T-helper 2 cell treated with Interferon-gamma antibody and Interleukin-4, amounts not matched to agents 100 ng/mL and 5 ng/mL, for 36 hours (primary cell): Measurements from ENCODE around the gene PRICKLE3. TPM values are rescaled to one million over a fixed set of nuclear protein-coding genes. Genes with fewer than 3 reads are reported as not detected.
"Not testable (repeated sequence)": the region's sequence is repeated elsewhere in the genome, so short reads cannot be mapped to it uniquely, and the experiment has no call there.

Experiments
- intact Hi-C: fragments of 100-400 bp; cut with micrococcal nuclease; formaldehyde crosslinking; loops from one replicate; pipeline ENCODE4 v1.15.1; 2023
- total RNA-seq: library from RNA; stranded (reverse); gene quantifications from 2 replicates; pipeline ENCODE4 v1.2.3, GENCODE V29; 2022

PRICKLE3 gene
- total RNA-seq, 1 donor from 2014 or later: 12.7 TPM

DNA sequence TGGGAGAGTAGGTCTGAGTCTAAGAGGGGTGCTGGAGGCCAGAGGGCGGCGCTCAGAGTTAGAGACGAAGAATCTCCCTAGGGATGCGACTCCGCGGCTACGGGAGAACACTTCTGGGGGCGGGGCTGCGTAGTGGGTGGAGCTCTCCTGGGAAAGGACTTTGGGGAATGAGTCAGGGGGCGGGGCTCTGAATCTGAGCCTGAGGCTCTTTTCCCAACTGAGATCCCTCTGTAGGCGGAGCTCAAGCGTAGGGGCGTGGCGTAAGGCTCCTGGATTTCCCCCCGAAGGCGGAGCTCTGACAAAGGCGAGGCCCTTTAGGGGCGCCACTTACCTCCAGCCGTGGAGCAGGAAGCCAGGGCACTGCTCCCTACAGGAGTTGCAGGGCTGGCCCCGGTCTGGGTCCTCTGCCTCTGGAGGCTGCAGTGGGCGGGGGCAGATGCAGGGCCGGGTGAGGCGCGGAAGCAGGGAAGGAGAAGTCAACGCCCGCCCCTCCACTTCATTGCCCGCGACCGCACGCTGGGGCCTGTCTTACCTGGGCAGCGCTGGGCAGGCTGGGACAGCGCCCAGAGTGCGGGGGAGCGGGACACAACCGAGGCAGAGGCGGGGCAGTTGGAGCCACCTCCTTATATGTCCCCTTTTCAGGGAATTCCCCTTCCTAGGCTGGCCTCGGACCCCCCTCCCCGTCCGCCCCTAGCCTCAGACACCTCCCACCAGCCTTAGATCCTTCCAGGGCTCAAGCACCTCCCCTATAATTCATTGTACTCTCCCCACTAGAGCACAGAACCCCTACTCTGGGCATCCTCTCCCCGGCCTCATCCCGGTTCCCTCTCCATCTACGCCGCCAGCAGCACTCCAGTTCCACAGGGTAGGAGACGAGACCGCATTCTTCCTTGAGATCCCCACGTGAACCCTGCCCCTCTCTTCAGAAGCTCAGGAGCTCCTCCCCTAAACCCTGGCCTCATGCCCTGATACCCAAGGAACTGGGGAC is 1.6 kb downstream of the PRICKLE3 start:
- intact Hi-C loops: loop anchor here (1.0 kb wide), 1 partner anchor 12 kb away; no protein-coding TSS in a partner anchor

DNA sequence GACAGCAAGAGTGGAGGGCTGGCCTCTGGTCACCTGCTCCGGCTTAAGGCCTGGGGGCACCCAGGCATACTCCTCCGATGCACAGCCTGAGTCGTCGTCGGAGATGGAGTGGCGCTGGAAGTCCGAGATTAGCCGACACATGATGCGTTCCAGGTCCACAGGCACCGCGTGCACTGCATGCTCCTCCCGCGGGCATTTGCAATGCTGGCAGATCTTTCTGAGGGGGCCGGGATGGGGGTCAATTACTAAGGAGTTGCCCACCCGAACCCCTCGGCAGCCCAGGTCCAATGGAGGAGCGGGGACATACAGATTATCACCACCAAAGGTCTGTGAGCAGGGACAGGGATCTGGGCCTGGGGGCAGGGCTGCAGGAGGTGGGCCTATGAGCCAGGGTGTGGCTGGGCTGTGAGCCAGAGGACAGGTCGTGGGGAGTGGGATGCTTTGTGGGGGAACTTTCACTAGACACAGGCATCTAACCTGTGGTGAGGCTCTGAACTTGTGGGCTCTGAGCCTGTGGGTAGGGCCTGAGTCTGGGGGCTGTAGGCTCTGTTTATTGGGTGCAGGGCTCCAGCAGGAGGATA is 2.4 kb downstream of the PRICKLE3 start:
- intact Hi-C loops: no loop called here

GRCh38 chrX:49179358-49179757 is 6.8 kb downstream of the PRICKLE3 start:
- intact Hi-C loops: no loop called here

DNA sequence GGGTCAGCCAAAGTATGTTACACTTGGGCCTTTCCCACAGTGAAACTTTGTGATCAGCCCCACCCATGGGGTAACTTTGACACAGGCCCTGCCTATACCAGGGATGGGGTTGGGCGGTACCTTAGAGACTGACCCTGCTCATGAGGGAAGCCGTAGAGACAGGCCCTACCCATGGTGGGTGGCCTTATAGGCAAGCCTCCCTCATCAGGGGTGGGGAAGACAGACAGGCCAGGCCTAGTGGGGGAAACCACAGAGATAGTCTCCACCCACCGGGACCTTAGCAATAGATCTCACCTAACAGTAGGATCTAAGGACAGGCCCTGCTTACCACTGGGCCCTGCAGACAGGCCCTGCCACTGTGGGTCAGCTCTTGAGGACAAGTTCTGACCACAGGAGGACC is 7.6 kb downstream of the PRICKLE3 start:
- intact Hi-C loops: no loop called here

DNA sequence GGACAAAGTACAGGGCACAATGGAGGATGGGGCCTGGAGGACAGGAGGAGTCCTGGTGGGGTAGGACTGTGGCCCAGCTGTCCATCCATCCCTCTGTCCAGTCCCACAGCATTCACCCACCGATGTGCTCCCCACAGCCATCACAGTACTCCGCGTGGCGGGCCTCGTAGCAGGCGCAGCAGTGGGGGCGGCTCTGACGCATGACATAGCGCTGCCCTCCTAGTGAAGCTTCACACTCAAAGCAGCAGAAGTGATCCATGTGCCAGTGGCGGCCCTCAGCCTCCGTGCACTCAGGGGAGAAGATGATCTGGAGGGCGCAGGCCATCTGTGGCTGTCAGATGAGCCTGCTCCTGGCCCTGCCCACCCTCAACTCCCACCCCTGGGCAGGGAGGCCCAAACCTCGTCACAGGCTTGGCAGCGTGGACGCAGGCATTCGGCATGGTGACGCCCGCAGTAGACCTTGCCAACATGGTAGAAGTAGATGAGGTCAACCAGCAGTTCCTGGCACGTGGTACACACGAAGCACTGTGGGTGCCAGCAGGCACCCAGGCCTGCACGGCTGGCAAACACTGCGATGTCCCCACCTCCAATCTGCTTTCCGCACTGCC is 8.2 kb downstream of the PRICKLE3 start:
- intact Hi-C loops: no loop called here

DNA sequence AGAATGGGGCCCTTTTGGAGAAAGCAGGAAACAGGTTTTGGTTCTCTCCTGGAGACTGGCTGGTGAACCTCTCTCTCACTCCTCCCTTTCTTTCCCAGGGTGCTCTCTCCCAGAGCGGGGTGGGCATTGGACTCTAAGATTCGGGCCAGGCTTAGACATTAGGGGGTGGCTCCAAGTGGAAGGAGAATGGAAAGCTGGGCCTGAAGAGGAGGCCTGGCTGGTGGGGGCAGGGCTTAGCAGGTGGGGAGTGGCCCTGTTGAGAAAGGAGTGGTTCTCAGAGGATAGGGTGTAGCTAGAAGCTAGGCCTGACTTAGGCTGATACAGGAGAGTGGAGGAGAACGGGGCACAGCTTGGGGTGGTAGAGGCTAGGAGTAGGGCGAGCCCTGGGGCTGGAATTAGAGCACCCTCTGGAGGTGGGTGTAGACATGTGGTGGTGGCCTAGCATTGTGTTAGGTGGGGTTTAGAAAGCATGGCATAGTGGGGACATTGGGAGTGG is 8.8 kb downstream of the PRICKLE3 start:
- intact Hi-C loops: no loop called here

GRCh38 chrX:49176421-49177326 is 9.5 kb downstream of the PRICKLE3 start:
- intact Hi-C loops: no loop called here

DNA sequence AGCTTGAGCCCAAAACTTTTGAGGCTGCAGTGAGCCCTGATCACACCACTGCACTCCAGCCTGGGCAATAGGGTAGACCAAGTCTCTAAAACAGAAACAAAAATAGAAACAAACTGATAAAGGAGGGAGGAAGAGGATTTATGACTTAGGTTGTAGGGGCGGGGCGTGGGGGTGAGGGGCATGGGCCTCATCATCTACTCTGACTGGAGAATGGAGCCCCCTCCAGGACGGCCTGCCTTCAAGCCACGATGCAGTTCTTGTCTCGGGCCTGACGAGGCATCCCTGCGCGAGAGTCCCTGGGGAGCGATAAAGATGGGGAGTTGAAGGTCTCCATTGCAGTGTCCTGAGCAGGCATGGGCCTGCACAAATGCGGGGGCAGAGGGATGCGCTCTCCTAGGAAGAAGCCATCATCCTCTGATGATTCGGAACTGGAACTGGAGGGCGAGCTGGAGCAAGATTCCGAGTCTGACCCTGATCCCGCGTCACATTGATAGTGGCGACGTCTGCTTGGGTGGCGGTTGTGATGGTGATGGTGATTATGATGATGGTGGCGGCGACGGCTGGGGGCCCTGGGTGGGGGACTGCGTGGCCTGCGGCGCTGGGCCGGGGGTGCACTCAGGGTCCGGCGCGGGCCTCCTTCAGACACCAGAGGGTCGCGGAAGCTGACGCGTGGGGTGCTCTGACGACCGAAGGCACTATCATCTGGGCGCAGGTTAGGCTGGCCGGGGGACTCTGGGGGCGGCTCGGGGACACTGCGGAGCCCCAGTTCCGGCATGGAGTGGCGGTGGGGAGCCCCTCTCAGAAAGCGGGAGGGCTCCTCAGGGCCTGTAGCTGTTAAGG is 10.5 kb downstream of the PRICKLE3 start:
- intact Hi-C loops: no loop called here

DNA sequence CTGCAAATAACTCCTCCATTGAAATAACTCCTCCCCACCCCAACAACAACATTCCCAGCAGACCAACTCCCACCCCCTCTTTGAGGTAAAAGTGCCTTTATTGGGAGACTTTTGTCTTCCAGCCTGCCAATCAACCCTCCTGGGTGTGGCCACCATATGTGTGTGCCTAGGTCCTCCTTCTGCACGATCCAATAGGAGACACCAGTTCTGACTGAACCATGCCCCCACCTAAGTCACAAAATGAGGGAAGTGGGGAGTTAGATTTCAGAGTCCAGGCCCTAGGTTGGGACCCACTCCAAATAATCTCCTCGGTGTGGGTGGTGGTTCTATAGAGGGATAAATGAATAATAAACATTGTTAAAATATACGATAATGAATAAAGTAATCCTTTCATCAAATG is 11.4 kb downstream of the PRICKLE3 start:
- intact Hi-C loops: no loop called here

- intact Hi-C loops: not testable (repeated sequence)
Measured at GRCh38 chrX:49173544-49173943, 12.6 kb downstream of the PRICKLE3 start.

DNA sequence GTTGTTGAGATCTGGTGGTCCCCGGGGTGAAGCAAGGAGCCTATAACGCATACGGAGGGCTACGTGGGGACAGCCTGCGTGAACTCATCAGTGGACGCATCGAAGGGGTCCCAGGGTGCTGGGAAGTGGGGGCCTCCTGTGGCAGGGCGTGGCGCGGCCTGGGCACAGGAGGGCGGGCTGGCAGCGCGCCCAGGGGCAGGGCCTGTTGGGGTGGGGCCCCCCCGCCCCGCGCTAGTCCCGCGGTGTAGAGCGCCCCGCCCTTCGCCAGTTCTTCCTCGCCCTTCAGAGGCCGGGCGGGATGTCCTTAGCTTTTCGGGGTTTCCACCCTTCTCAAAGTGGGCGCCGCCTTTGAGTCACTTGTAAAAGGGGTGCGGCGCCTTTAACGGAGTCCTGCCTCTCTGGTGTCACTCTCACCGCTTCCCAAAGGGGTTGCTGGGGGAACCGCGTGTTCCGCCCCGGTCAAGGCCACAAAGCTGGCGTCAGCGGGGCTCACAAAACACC is 13.8 kb downstream of the PRICKLE3 start:
- intact Hi-C loops: loop anchor here (1.0 kb wide), 1 partner anchor 13 kb away; no protein-coding TSS in a partner anchor

DNA sequence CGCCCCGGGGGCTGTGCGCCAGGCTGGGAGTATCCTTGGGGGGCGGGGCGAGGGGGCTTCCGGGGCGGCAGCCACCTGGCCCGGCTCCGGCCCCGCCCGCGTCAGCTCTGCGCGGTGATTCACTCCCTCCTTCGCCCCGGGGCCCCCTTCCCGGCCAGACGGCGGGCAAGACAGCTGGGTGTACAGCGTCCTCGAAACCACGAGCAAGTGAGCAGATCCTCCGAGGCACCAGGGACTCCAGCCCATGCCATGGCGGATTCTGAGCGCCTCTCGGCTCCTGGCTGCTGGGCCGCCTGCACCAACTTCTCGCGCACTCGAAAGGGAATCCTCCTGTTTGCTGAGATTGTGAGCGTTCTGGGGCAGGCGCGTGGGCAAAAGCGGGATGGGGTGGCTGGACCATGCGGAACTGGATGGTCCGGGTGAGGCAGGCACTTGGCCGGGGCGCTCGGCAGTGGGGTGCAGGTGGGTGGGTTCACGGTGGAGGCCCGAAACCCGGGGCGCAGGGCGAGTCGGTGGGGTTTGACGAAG is 14.4 kb downstream of the PRICKLE3 start, which contains the start of gene PLP2:
PLP2 (plus strand) TSS at position 147 of the 528 bp plus-strand sequence; CDS start at position 250, 103 bp downstream.
- intact Hi-C loops: loop anchor here (1.0 kb wide), 1 partner anchor 13 kb away; no protein-coding TSS in a partner anchor

- intact Hi-C loops: loop anchor here (2.0 to 10.0 kb wide), 6 partner anchors 23 to 273 kb away; partner anchors contain the start of genes GPKOW, PPP1R3F, PQBP1 and PRAF2
Measured at GRCh38 chrX:49167740-49168108, 18.4 kb downstream of the PRICKLE3 start.

GRCh38 chrX:49166914-49167739 is 19.0 kb downstream of the PRICKLE3 start:
- intact Hi-C loops: loop anchor here (1.0 to 10.0 kb wide), 7 partner anchors 11 to 272 kb away; partner anchors contain the start of genes GPKOW, PPP1R3F, PQBP1 and PRAF2

DNA sequence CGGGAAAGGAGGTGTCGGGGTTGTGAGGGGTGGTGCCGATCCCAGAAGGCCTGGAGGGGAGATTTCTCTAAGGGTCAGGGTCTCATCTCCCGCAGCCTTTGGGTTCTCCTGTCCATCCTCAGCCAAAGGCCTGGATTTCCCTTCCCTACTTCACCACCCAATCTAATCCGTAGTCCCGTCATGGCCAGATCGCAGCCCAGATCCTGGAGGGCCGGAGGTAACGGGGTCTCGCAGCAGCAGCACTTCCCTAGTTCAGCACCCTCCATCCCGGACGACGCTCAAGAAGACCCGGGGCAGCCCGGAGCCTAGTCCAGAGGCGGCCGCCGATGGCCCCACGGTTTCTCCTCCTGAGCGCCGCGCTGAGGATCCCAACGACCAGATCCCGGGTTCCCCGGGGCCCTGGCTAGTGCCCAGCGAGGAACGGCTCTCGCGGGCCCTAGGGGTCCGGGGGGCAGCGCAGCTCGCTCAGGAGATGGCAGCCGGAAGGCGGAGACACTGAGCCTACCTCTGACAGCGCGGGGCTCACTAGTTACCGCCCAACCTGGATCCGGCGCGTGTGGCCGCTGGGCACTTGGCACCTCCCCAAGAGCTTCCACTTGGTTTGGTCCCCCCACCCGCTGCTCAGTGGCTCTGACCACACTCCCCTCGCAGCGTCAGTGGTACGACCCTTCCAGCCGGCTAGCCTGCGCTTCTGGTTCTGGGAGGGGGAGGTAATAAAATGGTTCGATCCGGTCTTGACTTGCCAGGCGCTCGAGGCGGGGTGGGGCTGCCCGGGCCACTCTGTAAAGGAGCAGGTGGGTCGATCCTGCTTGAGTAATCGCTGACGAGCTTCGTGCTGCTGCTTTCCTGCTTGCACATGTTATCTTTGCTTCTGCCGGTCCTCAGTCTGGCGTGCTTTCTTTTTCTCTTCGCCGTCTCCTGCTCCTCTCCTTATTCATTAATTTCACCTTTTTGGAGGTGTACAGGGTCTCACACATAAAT is 20.0 kb downstream of the PRICKLE3 start:
- intact Hi-C loops: loop anchor here (1.0 to 10.0 kb wide), 7 partner anchors 10 to 271 kb away; partner anchors contain the start of genes GPKOW, PPP1R3F, PQBP1 and PRAF2

DNA sequence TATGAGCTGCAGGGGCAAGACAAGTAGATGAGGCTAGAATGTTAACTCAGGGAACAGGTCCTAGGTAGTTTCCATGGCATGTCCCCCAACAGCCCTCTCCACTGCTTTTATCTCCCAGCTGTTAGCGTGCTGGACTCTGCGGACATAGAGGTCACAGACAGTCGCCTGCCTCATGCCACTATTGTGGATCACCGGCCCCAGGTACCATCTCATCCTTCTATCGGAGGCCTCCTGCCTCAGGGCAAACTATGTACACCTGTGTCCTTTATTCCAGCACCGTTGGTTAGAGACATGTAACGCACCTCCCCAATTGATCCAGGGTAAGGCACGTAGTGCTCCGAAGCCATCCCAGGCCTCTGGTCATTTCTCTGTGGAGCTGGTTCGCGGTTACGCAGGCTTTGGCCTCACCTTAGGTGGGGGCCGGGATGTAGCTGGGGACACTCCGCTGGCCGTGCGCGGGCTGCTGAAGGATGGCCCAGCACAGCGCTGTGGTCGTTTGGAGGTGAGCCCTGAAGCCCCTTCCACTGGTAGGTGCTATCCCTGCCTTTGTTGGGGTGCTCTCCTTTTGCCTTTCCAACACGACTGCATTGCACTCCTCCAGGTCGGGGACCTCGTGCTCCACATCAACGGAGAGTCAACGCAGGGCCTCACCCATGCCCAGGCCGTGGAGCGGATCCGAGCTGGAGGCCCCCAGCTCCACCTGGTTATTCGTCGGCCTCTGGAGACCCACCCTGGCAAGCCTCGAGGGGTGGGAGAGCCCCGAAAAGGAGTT is 21.4 kb downstream of the PRICKLE3 start:
- intact Hi-C loops: loop anchor here (5.0 to 10.0 kb wide), 3 partner anchors 38 to 270 kb away; partner anchors contain the start of genes PQBP1, PRAF2, SYP and TIMM17B
